SK-N-SH (cell line): ENCODE data around the gene HEBP1. TPM values are rescaled to one million over a fixed set of nuclear protein-coding genes. Genes with fewer than 3 reads are reported as not detected.

ENCODE experiments used
- CTCF ChIA-PET: fragments of 300-600, 350-600 bp; formaldehyde crosslinking; extraction: SDS; loops from one replicate; lab custom pipeline; 2021; lab: Yijun Ruan, JAX
- POLR2A ChIA-PET: fragments of 350-600 bp; sonication (Branson Sonifier 250); formaldehyde crosslinking; extraction: SDS; loops from one replicate; lab custom pipeline; 2020; ENCODE audit warnings: antibody characterized with exemption, inconsistent platforms; lab: Yijun Ruan, JAX
- DNase-seq: peaks from one replicate; pipeline ENCODE4 v3.0.0; 2012
- H2AFZ ChIP-seq: fragments of 200-600 bp; sonication (generic); 2 replicates; pipeline ENCODE4 v1.8.1; 2016; ENCODE audit warnings: antibody characterized with exemption, mild to moderate bottlenecking, low read depth
- H3F3A ChIP-seq: fragments of 200-600 bp; sonication (generic); replicated peaks from 2 replicates; pipeline ENCODE3; 2016; ENCODE audit warnings: antibody characterized with exemption, mild to moderate bottlenecking; ENCODE audit not compliant: insufficient read depth
- H3K27ac ChIP-seq, 2 experiments: fragments of 200-500 bp in 1 of 2; fragments of 200-600 bp in 1 of 2; sonication (Bioruptor generic) in 1 of 2; sonication (generic), shearing (Covaris generic) in 1 of 2; 2 replicates each; pipeline versions ENCODE4 v1.5.1 to v1.6.1; 2014 to 2016; ENCODE audit warnings: low read depth in 2 of 2, inconsistent platforms in 1 of 2, low read length in 1 of 2, mild to moderate bottlenecking in 1 of 2, mixed read lengths in 1 of 2
- H3K27me3 ChIP-seq: fragments of 200-600 bp; sonication (generic), shearing (Covaris generic); 2 replicates; pipeline ENCODE4 v1.6.1; 2016; ENCODE audit warnings: mixed run types; ENCODE audit not compliant: insufficient read depth
- H3K36me3 ChIP-seq, 2 experiments: fragments of 200-500 bp in 1 of 2; fragments of 200-600 bp in 1 of 2; sonication (Bioruptor generic) in 1 of 2; sonication (generic) in 1 of 2; replicated peaks in 1 of 2; 2 replicates each; pipeline versions ENCODE3 to v1.5.1; 2014 to 2016; ENCODE audit warnings: low read length in 1 of 2, mild to moderate bottlenecking in 1 of 2; ENCODE audit not compliant: insufficient read depth in 2 of 2, control insufficient read depth in 1 of 2
- H3K4me1 ChIP-seq, 2 experiments: fragments of 200-500 bp in 1 of 2; fragments of 200-600 bp in 1 of 2; sonication (Bioruptor generic) in 1 of 2; sonication (generic), shearing (Covaris generic) in 1 of 2; 2 replicates each; pipeline versions ENCODE4 v1.5.1 to v1.6.1; 2014 to 2016; ENCODE audit warnings: low read depth in 1 of 2, low read length in 1 of 2, mixed run types in 1 of 2; ENCODE audit not compliant: insufficient read depth in 2 of 2, control insufficient read depth in 1 of 2
- H3K4me2 ChIP-seq: fragments of 200-600 bp; sonication (generic), shearing (Covaris generic); 2 replicates; pipeline ENCODE4 v1.6.1; 2017; ENCODE audit warnings: mixed run types
- H3K4me3 ChIP-seq, 2 experiments: fragments of 200-500 bp in 1 of 2; fragments of 200-600 bp in 1 of 2; sonication (Bioruptor generic) in 1 of 2; sonication (generic), shearing (Covaris generic) in 1 of 2; 2 replicates each; pipeline versions ENCODE4 v1.5.1 to v1.8.1; 2014 to 2016; ENCODE audit warnings: low read depth in 2 of 2, inconsistent platforms in 1 of 2, low read length in 1 of 2, mild to moderate bottlenecking in 1 of 2, mixed read lengths in 1 of 2, moderate library complexity in 1 of 2
- H3K79me2 ChIP-seq: fragments of 200-600 bp; sonication (generic); 2 replicates; pipeline ENCODE4 v1.8.1; 2017; ENCODE audit warnings: mild to moderate bottlenecking; ENCODE audit not compliant: insufficient read depth
- H3K9ac ChIP-seq: fragments of 200-600 bp; sonication (generic); 2 replicates; pipeline ENCODE4 v1.6.1; 2017; ENCODE audit warnings: mixed run types
- H3K9me2 ChIP-seq: fragments of 200-600 bp; sonication (generic); 2 replicates; pipeline ENCODE4 v1.6.1; 2017; ENCODE audit warnings: mixed run types
- H3K9me3 ChIP-seq: fragments of 200-600 bp; sonication (generic); 2 replicates; pipeline ENCODE4 v1.6.1; 2017; ENCODE audit warnings: mixed run types, mild to moderate bottlenecking, moderate library complexity
- H4K20me1 ChIP-seq: fragments of 200-600 bp; sonication (generic); 2 replicates; pipeline ENCODE4 v1.6.1; 2017; ENCODE audit warnings: mild to moderate bottlenecking, mixed run types; ENCODE audit not compliant: insufficient read depth
- EP300 ChIP-seq, 2 experiments: IDR thresholded peaks; 2 replicates each; pipeline versions ENCODE4 v1.4.0 to v1.6.1; 2012; ENCODE audit warnings: borderline replicate concordance in 1 of 2, low read depth in 1 of 2, low read length in 1 of 2
- FOSL2 ChIP-seq: IDR thresholded peaks from 2 replicates; pipeline ENCODE4 v1.4.0; 2012; ENCODE audit warnings: low read depth, mild to moderate bottlenecking, moderate library complexity, borderline replicate concordance
- FOXJ3 ChIP-seq: sonication (generic); formaldehyde crosslinking; IDR thresholded peaks from 2 replicates; pipeline ENCODE4 v1.5.1; 2020; ENCODE audit warnings: mild to moderate bottlenecking, missing genetic modification reagents
- GATA2 ChIP-seq: sonication (generic); formaldehyde crosslinking; IDR thresholded peaks from 2 replicates; pipeline ENCODE4 v1.5.0; 2020; ENCODE audit warnings: mild to moderate bottlenecking, missing genetic modification reagents
- JUND ChIP-seq: IDR thresholded peaks from 2 replicates; pipeline ENCODE4 v1.4.0; 2012
- MEF2A ChIP-seq: IDR thresholded peaks from 2 replicates; pipeline ENCODE4 v1.4.0; 2012; ENCODE audit warnings: low read depth, borderline replicate concordance
- MXI1 ChIP-seq: IDR thresholded peaks from 2 replicates; pipeline ENCODE4 v1.6.1; 2012; ENCODE audit warnings: mild to moderate bottlenecking, low read depth, low read length, improper control_type of control experiment
- RFX5 ChIP-seq: IDR thresholded peaks from 2 replicates; pipeline ENCODE4 v1.6.1; 2012; ENCODE audit warnings: mild to moderate bottlenecking, improper control_type of control experiment, low read length
- RXRA ChIP-seq: IDR thresholded peaks from 2 replicates; pipeline ENCODE4 v1.4.0; 2012; ENCODE audit warnings: low read depth, mild to moderate bottlenecking, borderline replicate concordance
- SMC3 ChIP-seq: IDR thresholded peaks from 2 replicates; pipeline ENCODE4 v1.6.1; 2012; ENCODE audit warnings: low read depth, low read length, improper control_type of control experiment
- TEAD4 ChIP-seq: IDR thresholded peaks from 2 replicates; pipeline ENCODE4 v1.4.0; 2012; ENCODE audit warnings: mild to moderate bottlenecking, borderline replicate concordance; ENCODE audit not compliant: insufficient read depth
- YY1 ChIP-seq: IDR thresholded peaks from 2 replicates; pipeline ENCODE4 v1.4.0; 2012; ENCODE audit warnings: low read depth, mild to moderate bottlenecking
- WGBS: methylation state at CpG from one replicate; pipeline ENCODE4 v1.1.6; 2017; ENCODE audit warnings: low lambda C conversion rate; 5-methylcytosine and 5-hydroxymethylcytosine counted together
- polyA plus RNA-seq, 3 experiments: library from polyadenylated mRNA; depleted of rRNA; stranded (reverse); fragments of >200 nt; gene quantifications; 2 replicates each; pipeline ENCODE4 v1.2.3, GENCODE V29; 2012
- TF ChIP-seq, protein P1 (sequence below): IDR thresholded peaks from 2 replicates; pipeline ENCODE4 v1.4.0; 2012; ENCODE audit warnings: low read depth, borderline replicate concordance
- TF ChIP-seq, protein P2 (sequence below): fragments of 150-350 bp; IDR thresholded peaks from 2 replicates; pipeline ENCODE4 v1.6.1; 2017; ENCODE audit warnings: antibody characterized with exemption, low read length, low read depth, borderline replicate concordance

The HEBP1 gene
- polyA plus RNA-seq, 1 of the 3 experiments (the other 2 are of a cell fraction) = 17.9 TPM

DNA sequence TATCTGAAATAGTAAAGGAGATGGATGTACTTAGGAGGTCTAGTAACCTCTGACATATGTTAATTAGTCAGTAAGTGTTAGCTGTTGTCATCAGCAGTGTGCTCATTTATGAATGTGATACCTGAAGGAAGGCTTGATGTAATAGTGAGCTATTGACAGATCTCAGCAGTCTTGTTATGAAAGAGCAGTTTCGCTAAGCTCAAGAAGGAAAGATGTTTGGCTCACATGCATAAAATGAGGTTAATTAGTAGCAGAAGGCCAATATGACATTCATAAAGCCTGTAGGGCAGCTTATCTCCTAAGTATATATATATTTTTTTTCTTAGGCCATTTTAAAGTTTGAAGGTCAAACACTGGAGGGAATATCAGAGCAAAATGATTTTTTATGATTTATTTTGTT lies 46.9 kb upstream of the HEBP1 start:
- CTCF ChIA-PET = interaction anchor here (1.8 to 3.2 kb wide), 2 partner anchors 12 to 165 kb away, joined by 7 to 9 read pairs; no protein-coding TSS in a partner anchor

DNA sequence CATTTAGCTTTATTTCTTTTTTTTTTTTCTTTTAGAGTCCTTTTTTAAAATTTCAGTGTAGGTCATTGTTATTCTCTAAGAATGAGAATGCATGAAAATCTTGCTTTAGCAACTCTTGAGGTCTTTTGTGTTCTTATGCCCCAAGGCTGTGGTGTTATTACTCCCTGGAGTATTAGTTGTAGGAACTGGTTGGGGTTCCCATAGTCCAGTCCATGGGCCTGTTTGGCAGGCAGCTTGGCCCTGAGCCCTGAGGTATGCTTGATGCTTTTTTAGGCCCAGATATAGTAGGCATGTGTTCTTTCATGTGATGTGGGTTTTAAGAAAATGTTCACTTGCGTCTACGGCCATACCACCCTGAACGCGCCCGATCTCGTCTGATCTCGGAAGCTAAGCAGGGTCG lies 45.8 kb upstream of the HEBP1 start:
- POLR2A ChIA-PET = no interaction called here
- no peak for DNase-seq

More for the DNA sequence above, 46.9 kb upstream of the HEBP1 start:
- TF ChIP-seq YY1 (no peak), MXI1 (no peak), MEF2A (no peak), TEAD4 (no peak), FOXJ3 (CRISPR knock-in tag) (no peak), SMC3 (no peak), JUND (no peak), FOSL2 (no peak), GATA2 (no peak), RXRA (no peak), RFX5 (no peak), EP300 (IDR thresholded peaks at IDR 0.05; ENCODE audit: borderline replicate concordance in 1 of 2, low read depth in 1 of 2, low read length in 1 of 2) (no peak)
- TF ChIP-seq, protein P1, sequence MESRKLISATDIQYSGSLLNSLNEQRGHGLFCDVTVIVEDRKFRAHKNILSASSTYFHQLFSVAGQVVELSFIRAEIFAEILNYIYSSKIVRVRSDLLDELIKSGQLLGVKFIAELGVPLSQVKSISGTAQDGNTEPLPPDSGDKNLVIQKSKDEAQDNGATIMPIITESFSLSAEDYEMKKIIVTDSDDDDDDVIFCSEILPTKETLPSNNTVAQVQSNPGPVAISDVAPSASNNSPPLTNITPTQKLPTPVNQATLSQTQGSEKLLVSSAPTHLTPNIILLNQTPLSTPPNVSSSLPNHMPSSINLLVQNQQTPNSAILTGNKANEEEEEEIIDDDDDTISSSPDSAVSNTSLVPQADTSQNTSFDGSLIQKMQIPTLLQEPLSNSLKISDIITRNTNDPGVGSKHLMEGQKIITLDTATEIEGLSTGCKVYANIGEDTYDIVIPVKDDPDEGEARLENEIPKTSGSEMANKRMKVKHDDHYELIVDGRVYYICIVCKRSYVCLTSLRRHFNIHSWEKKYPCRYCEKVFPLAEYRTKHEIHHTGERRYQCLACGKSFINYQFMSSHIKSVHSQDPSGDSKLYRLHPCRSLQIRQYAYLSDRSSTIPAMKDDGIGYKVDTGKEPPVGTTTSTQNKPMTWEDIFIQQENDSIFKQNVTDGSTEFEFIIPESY = no peak
- TF ChIP-seq, protein P2, sequence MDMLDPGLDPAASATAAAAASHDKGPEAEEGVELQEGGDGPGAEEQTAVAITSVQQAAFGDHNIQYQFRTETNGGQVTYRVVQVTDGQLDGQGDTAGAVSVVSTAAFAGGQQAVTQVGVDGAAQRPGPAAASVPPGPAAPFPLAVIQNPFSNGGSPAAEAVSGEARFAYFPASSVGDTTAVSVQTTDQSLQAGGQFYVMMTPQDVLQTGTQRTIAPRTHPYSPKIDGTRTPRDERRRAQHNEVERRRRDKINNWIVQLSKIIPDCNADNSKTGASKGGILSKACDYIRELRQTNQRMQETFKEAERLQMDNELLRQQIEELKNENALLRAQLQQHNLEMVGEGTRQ = no peak
- no peaks in the 10 kb centered on the region for H3K79me2 ChIP-seq
- peaks cover 0 to 4% of the 10 kb centered on the region in 2 experiments; a peak in 2 of 4 replicates for H3K4me1 ChIP-seq
- H3F3A ChIP-seq = no peaks in the 10 kb centered on the region
- no peak overlapping the region for H3K4me3 ChIP-seq
- POLR2A ChIA-PET = no interaction called here
- H3K9ac ChIP-seq = no peak overlapping the region
- no peak overlapping the region for H2AFZ ChIP-seq
- WGBS = 95% methylated on average over 1 of the region's 1 CpG
- H3K4me2 ChIP-seq = no peak overlapping the region
- no peaks in the 10 kb centered on the region for H4K20me1 ChIP-seq
- no peaks in the 10 kb centered on the region for H3K9me3 ChIP-seq
- no peak for DNase-seq
- no peaks in the 10 kb centered on the region for H3K27me3 ChIP-seq
- H3K36me3 ChIP-seq = no peaks in the 10 kb centered on the region
- no peaks in the 10 kb centered on the region for H3K9me2 ChIP-seq
- no peak overlapping the region for H3K27ac ChIP-seq

More for the DNA sequence above, 45.8 kb upstream of the HEBP1 start:
- H3K79me2 ChIP-seq = no peaks in the 10 kb centered on the region
- CTCF ChIA-PET = interaction anchor here (3.2 kb wide), 1 partner anchor 11 kb away, joined by 9 read pairs; no protein-coding TSS in a partner anchor
- H3K36me3 ChIP-seq = no peaks in the 10 kb centered on the region
- no peaks in the 10 kb centered on the region for H3F3A ChIP-seq
- no peak overlapping the region for H2AFZ ChIP-seq
- no peak overlapping the region for H3K9ac ChIP-seq
- no peaks in the 10 kb centered on the region for H3K27me3 ChIP-seq
- H3K4me2 ChIP-seq = no peak overlapping the region
- no peak for TF ChIP-seq JUND
- 98% methylated on average over 8 of the region's 8 CpGs for WGBS
- no peaks in the 10 kb centered on the region for H3K9me3 ChIP-seq
- no peaks in the 10 kb centered on the region for H3K9me2 ChIP-seq
- no peak overlapping the region for H3K27ac ChIP-seq
- peaks cover 0 to 4% of the 10 kb centered on the region in 2 experiments; a peak in 2 of 4 replicates for H3K4me1 ChIP-seq
- no peak overlapping the region for H3K4me3 ChIP-seq
- no peaks in the 10 kb centered on the region for H4K20me1 ChIP-seq
